ENCODE results near the gene LYST.

DNA sequence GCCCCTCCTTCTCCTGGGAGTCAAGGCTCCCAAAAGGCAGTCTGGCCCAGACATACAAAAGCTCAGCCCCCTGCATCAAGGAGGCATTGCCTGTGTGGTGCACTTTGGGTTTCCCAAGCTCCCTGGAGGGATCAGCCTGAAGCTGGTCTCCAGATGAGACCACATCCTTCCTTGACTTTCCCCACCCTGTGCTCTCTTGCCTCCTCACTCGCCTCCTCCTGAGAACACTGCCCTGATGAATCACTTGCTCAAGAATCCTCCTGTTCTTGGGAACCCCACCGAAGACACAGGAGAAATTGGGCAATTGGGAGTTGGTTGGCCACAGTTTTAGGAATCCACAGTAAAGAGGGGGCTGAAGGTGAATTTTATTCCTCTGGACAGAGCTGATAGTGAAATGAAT, 34.8 kb upstream of the LYST start:
- TF ChIP-seq, protein P1, sequence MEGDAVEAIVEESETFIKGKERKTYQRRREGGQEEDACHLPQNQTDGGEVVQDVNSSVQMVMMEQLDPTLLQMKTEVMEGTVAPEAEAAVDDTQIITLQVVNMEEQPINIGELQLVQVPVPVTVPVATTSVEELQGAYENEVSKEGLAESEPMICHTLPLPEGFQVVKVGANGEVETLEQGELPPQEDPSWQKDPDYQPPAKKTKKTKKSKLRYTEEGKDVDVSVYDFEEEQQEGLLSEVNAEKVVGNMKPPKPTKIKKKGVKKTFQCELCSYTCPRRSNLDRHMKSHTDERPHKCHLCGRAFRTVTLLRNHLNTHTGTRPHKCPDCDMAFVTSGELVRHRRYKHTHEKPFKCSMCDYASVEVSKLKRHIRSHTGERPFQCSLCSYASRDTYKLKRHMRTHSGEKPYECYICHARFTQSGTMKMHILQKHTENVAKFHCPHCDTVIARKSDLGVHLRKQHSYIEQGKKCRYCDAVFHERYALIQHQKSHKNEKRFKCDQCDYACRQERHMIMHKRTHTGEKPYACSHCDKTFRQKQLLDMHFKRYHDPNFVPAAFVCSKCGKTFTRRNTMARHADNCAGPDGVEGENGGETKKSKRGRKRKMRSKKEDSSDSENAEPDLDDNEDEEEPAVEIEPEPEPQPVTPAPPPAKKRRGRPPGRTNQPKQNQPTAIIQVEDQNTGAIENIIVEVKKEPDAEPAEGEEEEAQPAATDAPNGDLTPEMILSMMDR (IDR thresholded peaks at IDR 0.05; ENCODE audit: extremely low read depth in 1 of 2, insufficient read depth in 1 of 2, low read depth in 1 of 2, low read length in 2 of 2), result no peak
- no peak for TF ChIP-seq JUN (IDR thresholded peaks at IDR 0.05; ENCODE audit: borderline replicate concordance, insufficient read depth, insufficient read length, low read depth)
- TF ChIP-seq MYC (IDR thresholded peaks at IDR 0.05; ENCODE audit: low read depth, low read length), result no peak
- TF ChIP-seq EZH2 (IDR thresholded peaks at IDR 0.05; ENCODE audit: borderline replicate concordance, low read depth, low read length, severe bottlenecking), result no peak
- no peak for TF ChIP-seq POLR2A (IDR thresholded peaks at IDR 0.05; ENCODE audit: low read depth, low read length)
- TF ChIP-seq POLR2AphosphoS5 (IDR thresholded peaks at IDR 0.05; ENCODE audit: insufficient read depth, low read depth, low read length), result no peak
- TF ChIP-seq, protein P2, sequence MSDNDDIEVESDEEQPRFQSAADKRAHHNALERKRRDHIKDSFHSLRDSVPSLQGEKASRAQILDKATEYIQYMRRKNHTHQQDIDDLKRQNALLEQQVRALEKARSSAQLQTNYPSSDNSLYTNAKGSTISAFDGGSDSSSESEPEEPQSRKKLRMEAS (IDR thresholded peaks at IDR 0.05; ENCODE audit: insufficient read depth, insufficient read length), result no peak
- no peak for TF ChIP-seq GATA2 (IDR thresholded peaks at IDR 0.05; ENCODE audit: insufficient read depth, insufficient read length, low read depth, low read length)
- no peak for TF ChIP-seq FOS (IDR thresholded peaks at IDR 0.05; ENCODE audit: borderline replicate concordance, insufficient read depth, low read length)
